ENCODE measurements around the gene TVP23C.

GRCh38 chr17:15493693-15494035 lies 69.6 kb downstream of the TVP23C start:
- TF ChIP-seq CTCF (IDR thresholded peaks at IDR 0.05) (no peak), ZFX (IDR thresholded peaks at IDR 0.05; ENCODE audit: borderline replicate concordance) (no peak)

Measured in 22Rv1 (cell line).